Adipose tissue (tissue), 3 donors: Measurements from ENCODE around the gene AP1G1. TPM values are rescaled to one million over a fixed set of nuclear protein-coding genes. Genes with fewer than 3 reads are reported as not detected.
"Not testable (repeated sequence)": the region's sequence is repeated elsewhere in the genome, so short reads cannot be mapped to it uniquely, and the experiment has no call there.

ENCODE experiments used
- H3K27ac ChIP-seq: one replicate; pipeline ENCODE4 v1.5.1; 2013; ENCODE audit warnings: low read depth, low read length
- WGBS, 3 donors: extraction: QIAGEN DNeasy Blood & Tissue Kit; methylation state at CpG; one replicate each; pipeline ENCODE4 v1.1.7; 2013; 5-methylcytosine and 5-hydroxymethylcytosine counted together
- polyA plus RNA-seq, 3 donors: library from polyadenylated mRNA; stranded (reverse); fragments of 200-250 nt; gene quantifications; one replicate each; pipeline ENCODE4 v1.2.3, GENCODE V29; 2013
- donor health status: healthy with polysubstance abuse.
- donor health status: Bipolar disorder and iron deficiency.
- donor health status: healthy.

Gene AP1G1
- 10 to 100 TPM; 13.3 to 23.4 (median 22.9) TPM for polyA plus RNA-seq

- WGBS, 3 donors: 0% methylated on average over 53 to 54 of the region's 54 CpGs
- peak within 1 kb of the TSS; percentile 40 for H3K27ac ChIP-seq
These were observed at the start of gene AP1G1 for GRCh38 chr16:71808593-71809459. Gene AP1G1, minus strand, starts transcription at chr16:71808834. Its CDS starts 19,355 bp downstream, at chr16:71789479.

GRCh38 chr16:71855937-71856662, 47.5 kb upstream of the AP1G1 start:
- H3K27ac ChIP-seq: no peak overlapping the region
- WGBS, 3 donors: 84 to 93% (median 88%) methylated on average over 5 of the region's 5 CpGs

- 74 to 84% (median 76%) methylated on average over 4 of the region's 4 CpGs for WGBS, 3 donors
- no peak overlapping the region for H3K27ac ChIP-seq
These were observed 45.8 kb upstream of the AP1G1 start for GRCh38 chr16:71854369-71854948.

GRCh38 chr16:71853413-71853812, 44.8 kb upstream of the AP1G1 start:
- 44 to 82% (median 75%) methylated on average over 4 of the region's 4 CpGs for WGBS, 3 donors
- H3K27ac ChIP-seq: no peak overlapping the region

- 95 to 100% (median 97%) methylated on average over 4 of the region's 4 CpGs for WGBS, 3 donors
- no peak overlapping the region for H3K27ac ChIP-seq
These were observed 43.9 kb upstream of the AP1G1 start for GRCh38 chr16:71852561-71852960.

GRCh38 chr16:71852158-71852557, 43.5 kb upstream of the AP1G1 start:
- WGBS, 3 donors: 62 to 81% (median 69%) methylated on average over 3 of the region's 3 CpGs

GRCh38 chr16:71851746-71852145, 43.1 kb upstream of the AP1G1 start:
- no peak overlapping the region for H3K27ac ChIP-seq
- 70 to 92% (median 75%) methylated on average over 8 of the region's 8 CpGs for WGBS, 3 donors

More at GRCh38 chr16:71852158-71852557, 43.5 kb upstream of the AP1G1 start:
- H3K27ac ChIP-seq: no peak overlapping the region

GRCh38 chr16:71848622-71849021, 40.0 kb upstream of the AP1G1 start:
- no peak overlapping the region for H3K27ac ChIP-seq
- WGBS, 3 donors: 93 to 94% (median 93%) methylated on average over 6 of the region's 6 CpGs

- 48 to 70% (median 61%) methylated on average over 3 of the region's 3 CpGs for WGBS, 3 donors
- no peak overlapping the region for H3K27ac ChIP-seq
These were observed 38.5 kb upstream of the AP1G1 start for GRCh38 chr16:71847096-71847495.

GRCh38 chr16:71846431-71846830, 37.8 kb upstream of the AP1G1 start:
- no peak overlapping the region for H3K27ac ChIP-seq
- 0 to 1% (median 1%) methylated on average over 20 of the region's 20 CpGs for WGBS, 3 donors

GRCh38 chr16:71845639-71846430, 37.2 kb upstream of the AP1G1 start, which contains the start of gene ATXN1L:
Gene ATXN1L, plus strand, starts transcription at chr16:71845976. Its CDS starts 3,765 bp downstream, at chr16:71849741.
- WGBS, 3 donors: 0 to 1% (median 1%) methylated on average over 49 to 62 of the region's 62 CpGs
- H3K27ac ChIP-seq: no peak within 1 kb of the TSS

- H3K27ac ChIP-seq: no peak overlapping the region
- 59 to 66% (median 60%) methylated on average over 2 of the region's 2 CpGs for WGBS, 3 donors
These were observed 34.9 kb upstream of the AP1G1 start for GRCh38 chr16:71843572-71843971.

- 52 to 77% (median 73%) methylated on average over 7 of the region's 7 CpGs for WGBS, 3 donors
- no peak overlapping the region for H3K27ac ChIP-seq
These were observed 31.4 kb upstream of the AP1G1 start for GRCh38 chr16:71840052-71840451.

GRCh38 chr16:71837150-71837549, 28.5 kb upstream of the AP1G1 start:
- 75 to 90% (median 90%) methylated on average over 3 of the region's 3 CpGs for WGBS, 3 donors
- no peak overlapping the region for H3K27ac ChIP-seq

GRCh38 chr16:71834291-71834690, 25.7 kb upstream of the AP1G1 start:
- WGBS, 3 donors: 68 to 89% (median 83%) methylated on average over 3 of the region's 3 CpGs
- H3K27ac ChIP-seq: no peak overlapping the region

GRCh38 chr16:71832112-71832511, 23.5 kb upstream of the AP1G1 start:
- 91 to 94% (median 93%) methylated on average over 2 of the region's 2 CpGs for WGBS, 3 donors
- not testable (repeated sequence) for H3K27ac ChIP-seq

GRCh38 chr16:71831698-71832097, 23.1 kb upstream of the AP1G1 start:
- not testable (repeated sequence) for H3K27ac ChIP-seq
- 74 to 93% (median 91%) methylated on average over 3 of the region's 3 CpGs for WGBS, 3 donors

GRCh38 chr16:71830359-71830758, 21.7 kb upstream of the AP1G1 start:
- WGBS, 3 donors: 85 to 90% (median 86%) methylated on average over 2 of the region's 2 CpGs
- H3K27ac ChIP-seq: no peak overlapping the region
